Caco-2 (cell line): ENCODE measurements around the gene KIF16B. TPM values are rescaled to one million over a fixed set of nuclear protein-coding genes. Genes with fewer than 3 reads are reported as not detected.

Experiments
- BruUV-seq: library from RNA; stranded (reverse); fragments of 400-500 nt; replicated peaks from 2 replicates; lab custom pipeline; 2021; lab: Mats Ljungman, UMichigan
- CTCF ChIA-PET: fragments of 300-600 bp; sonication (Branson Sonifier 250); formaldehyde crosslinking; loops from one replicate; lab custom pipeline; 2022; ENCODE audit warnings: antibody characterized with exemption; lab: Charles Lee
- POLR2A ChIA-PET: fragments of 300-600 bp; sonication (Branson Sonifier 250); formaldehyde crosslinking; loops from one replicate; lab custom pipeline; 2022; ENCODE audit warnings: antibody characterized with exemption; lab: Charles Lee
- DNase-seq, 2 experiments: peaks; one replicate each; pipeline versions ENCODE4 v3.0.0 to v3.0.0-alpha.2; 2020 to 2022
- H3K27me3 ChIP-seq: replicated peaks from 2 replicates; pipeline ENCODE4 v1.6.0; 2011; ENCODE audit warnings: low read length; ENCODE audit not compliant: control insufficient read depth, insufficient read depth
- H3K36me3 ChIP-seq: 2 replicates; pipeline ENCODE4 v1.5.1; 2011; ENCODE audit warnings: low read length; ENCODE audit not compliant: control insufficient read depth, insufficient read depth
- H3K4me1 ChIP-seq: fragments of 250-450 bp; sonication (Bioruptor Pico); 2 replicates; pipeline ENCODE4 v1.5.1; 2020; ENCODE audit warnings: mild to moderate bottlenecking
- H3K4me3 ChIP-seq: 2 replicates; pipeline ENCODE4 v1.5.1; 2011; ENCODE audit warnings: low read depth, mild to moderate bottlenecking, control low read depth, low read length
- H3K9me3 ChIP-seq: fragments of 250-450 bp; sonication (Bioruptor Pico); 2 replicates; pipeline ENCODE4 v1.5.1; 2020; ENCODE audit warnings: mild to moderate bottlenecking, moderate library complexity
- H3K27ac Mint-ChIP-seq: one replicate; pipeline ENCODE4 v1.8.0; 2022; ENCODE audit warnings: mixed read lengths; ENCODE audit not compliant: unreplicated experiment
- H3K27me3 Mint-ChIP-seq: one replicate; pipeline ENCODE4 v1.8.0; 2022; ENCODE audit warnings: mixed read lengths; ENCODE audit not compliant: insufficient read depth, unreplicated experiment
- H3K36me3 Mint-ChIP-seq: one replicate; pipeline ENCODE4 v1.8.0; 2022; ENCODE audit warnings: mild to moderate bottlenecking, mixed read lengths; ENCODE audit not compliant: insufficient read depth, unreplicated experiment
- H3K4me1 Mint-ChIP-seq: one replicate; pipeline ENCODE4 v1.8.0; 2022; ENCODE audit warnings: low read depth, mixed read lengths; ENCODE audit not compliant: unreplicated experiment
- H3K4me3 Mint-ChIP-seq: one replicate; pipeline ENCODE4 v1.8.0; 2022; ENCODE audit warnings: mild to moderate bottlenecking, moderate library complexity, mixed read lengths; ENCODE audit not compliant: unreplicated experiment
- H3K9me3 Mint-ChIP-seq: one replicate; pipeline ENCODE4 v1.8.0; 2022; ENCODE audit warnings: mixed read lengths; ENCODE audit not compliant: unreplicated experiment
- intact Hi-C: fragments of 100-400 bp; cut with micrococcal nuclease; formaldehyde crosslinking; loops from one replicate; pipeline ENCODE4 v1.10.0; 2022; ENCODE audit not compliant: unreplicated experiment
- total RNA-seq: library from RNA; stranded (reverse); gene quantifications from 2 replicates; pipeline ENCODE4 v1.2.3, GENCODE V29; 2022
- TF ChIP-seq, protein P1 (sequence below), 2 experiments: fragments of 200-600 bp in 1 of 2; IDR thresholded peaks; 1 replicate in 1 of 2; 2 replicates in 1 of 2; pipeline versions ENCODE4 v1.5.1 to v1.8.0; 2011 to 2022; ENCODE audit warnings: antibody characterized with exemption in 1 of 2, control low read depth in 1 of 2, inconsistent platforms in 1 of 2, low read depth in 1 of 2, low read length in 1 of 2, mild to moderate bottlenecking in 1 of 2, moderate library complexity in 1 of 2; ENCODE audit not compliant: insufficient read depth in 1 of 2, severe bottlenecking in 1 of 2, unreplicated experiment in 1 of 2

The KIF16B gene
- total RNA-seq, 1 experiment from 2014 or later: 11.3 TPM

DNA sequence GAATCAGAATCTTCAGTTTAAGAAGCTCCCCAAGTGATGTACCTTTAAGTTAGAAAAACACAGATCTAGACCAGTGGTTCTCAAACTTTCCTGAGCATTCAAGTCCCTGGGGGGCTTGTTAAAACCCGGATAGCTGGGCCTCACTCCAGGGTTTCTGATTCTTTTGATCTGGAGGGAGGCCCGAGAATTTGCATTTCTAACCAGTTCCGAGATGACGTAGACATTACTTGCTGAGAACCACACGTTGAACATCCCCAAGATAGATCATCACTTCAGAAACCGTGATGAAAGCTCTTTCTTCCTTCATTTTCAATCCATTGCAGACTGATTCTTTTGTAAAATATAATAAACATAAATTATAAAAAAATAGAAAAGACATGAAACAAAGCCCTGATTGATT lies 40.7 kb upstream of the KIF16B start:
- H3K36me3 Mint-ChIP-seq: no peaks in the 10 kb centered on the region
- POLR2A ChIA-PET: no interaction called here
- DNase-seq: no peak
- BruUV-seq: no TSS peak
- CTCF ChIA-PET: no interaction called here
- H3K27me3 ChIP-seq: no peaks in the 10 kb centered on the region
- no peak overlapping the region for H3K4me3 Mint-ChIP-seq
- peaks cover 14% of the 10 kb centered on the region for H3K9me3 Mint-ChIP-seq
- intact Hi-C loops: no loop called here
- no peaks in the 10 kb centered on the region for H3K27me3 Mint-ChIP-seq
- no peaks in the 10 kb centered on the region for H3K36me3 ChIP-seq
- H3K4me1 Mint-ChIP-seq: no peaks in the 10 kb centered on the region
- TF ChIP-seq, protein P1, sequence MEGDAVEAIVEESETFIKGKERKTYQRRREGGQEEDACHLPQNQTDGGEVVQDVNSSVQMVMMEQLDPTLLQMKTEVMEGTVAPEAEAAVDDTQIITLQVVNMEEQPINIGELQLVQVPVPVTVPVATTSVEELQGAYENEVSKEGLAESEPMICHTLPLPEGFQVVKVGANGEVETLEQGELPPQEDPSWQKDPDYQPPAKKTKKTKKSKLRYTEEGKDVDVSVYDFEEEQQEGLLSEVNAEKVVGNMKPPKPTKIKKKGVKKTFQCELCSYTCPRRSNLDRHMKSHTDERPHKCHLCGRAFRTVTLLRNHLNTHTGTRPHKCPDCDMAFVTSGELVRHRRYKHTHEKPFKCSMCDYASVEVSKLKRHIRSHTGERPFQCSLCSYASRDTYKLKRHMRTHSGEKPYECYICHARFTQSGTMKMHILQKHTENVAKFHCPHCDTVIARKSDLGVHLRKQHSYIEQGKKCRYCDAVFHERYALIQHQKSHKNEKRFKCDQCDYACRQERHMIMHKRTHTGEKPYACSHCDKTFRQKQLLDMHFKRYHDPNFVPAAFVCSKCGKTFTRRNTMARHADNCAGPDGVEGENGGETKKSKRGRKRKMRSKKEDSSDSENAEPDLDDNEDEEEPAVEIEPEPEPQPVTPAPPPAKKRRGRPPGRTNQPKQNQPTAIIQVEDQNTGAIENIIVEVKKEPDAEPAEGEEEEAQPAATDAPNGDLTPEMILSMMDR (IDR thresholded peaks at IDR 0.05; ENCODE audit: insufficient read depth in 1 of 2, low read depth in 1 of 2, low read length in 1 of 2, severe bottlenecking in 1 of 2, unreplicated experiment in 1 of 2): no peak
- no peaks in the 10 kb centered on the region for H3K4me1 ChIP-seq
- no peak overlapping the region for H3K4me3 ChIP-seq
- H3K9me3 ChIP-seq: no peaks in the 10 kb centered on the region; the same call in 1 of the 2 replicates
- H3K27ac Mint-ChIP-seq: no peak overlapping the region

DNA sequence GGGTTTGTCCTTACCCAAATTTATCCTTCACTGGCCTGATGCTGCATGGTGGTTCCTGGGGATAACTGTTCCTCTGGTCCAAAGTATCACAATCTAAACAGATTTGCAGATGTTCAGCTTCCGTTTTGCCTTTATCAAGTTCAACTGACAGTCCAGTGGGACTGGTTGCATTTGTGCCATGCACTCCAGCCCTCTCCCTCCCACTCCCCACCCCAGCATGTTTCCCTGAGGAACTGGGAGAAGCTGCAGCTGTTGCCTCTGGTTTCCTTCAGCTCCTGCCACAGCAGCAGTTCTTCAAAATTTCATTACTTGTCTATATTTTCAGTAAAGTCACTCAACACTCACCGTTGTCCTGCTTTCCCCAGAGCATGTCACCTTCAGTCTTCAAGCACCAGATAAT lies 39.5 kb upstream of the KIF16B start:
- intact Hi-C loops: no loop called here
- H3K9me3 Mint-ChIP-seq: peaks cover 11% of the 10 kb centered on the region
- DNase-seq: no peak
- no TSS peak for BruUV-seq
- no peak overlapping the region for H3K27ac Mint-ChIP-seq
- TF ChIP-seq, protein P1 (IDR thresholded peaks at IDR 0.05; ENCODE audit: insufficient read depth in 1 of 2, low read depth in 1 of 2, low read length in 1 of 2, severe bottlenecking in 1 of 2, unreplicated experiment in 1 of 2): no peak
- H3K4me3 ChIP-seq: no peak overlapping the region
- no peaks in the 10 kb centered on the region for H3K27me3 Mint-ChIP-seq
- peaks cover 6% of the 10 kb centered on the region for H3K4me1 ChIP-seq
- H3K4me3 Mint-ChIP-seq: no peak overlapping the region
- H3K9me3 ChIP-seq: no peaks in the 10 kb centered on the region; the same call in 1 of the 2 replicates
- H3K4me1 Mint-ChIP-seq: peaks cover 6% of the 10 kb centered on the region
- ChIA-PET CTCF (no interaction called here), POLR2A (no interaction called here)
- H3K36me3 ChIP-seq: no peaks in the 10 kb centered on the region
- no peaks in the 10 kb centered on the region for H3K27me3 ChIP-seq
- no peaks in the 10 kb centered on the region for H3K36me3 Mint-ChIP-seq

- Histone ChIP-seq H3K4me3 (no peak overlapping the region), H3K4me1 (peaks cover 13% of the 10 kb centered on the region), H3K9me3 (no peaks in the 10 kb centered on the region; the same call in 1 of the 2 replicates), H3K27me3 (no peaks in the 10 kb centered on the region), H3K36me3 (no peaks in the 10 kb centered on the region)
- peaks cover 7% of the 10 kb centered on the region for H3K9me3 Mint-ChIP-seq
- no TSS peak for BruUV-seq
- no peak overlapping the region for H3K27ac Mint-ChIP-seq
- DNase-seq: no peak
- intact Hi-C loops: no loop called here
- TF ChIP-seq, protein P1 (IDR thresholded peaks at IDR 0.05; ENCODE audit: insufficient read depth in 1 of 2, low read depth in 1 of 2, low read length in 1 of 2, severe bottlenecking in 1 of 2, unreplicated experiment in 1 of 2): no peak
- peaks cover 15% of the 10 kb centered on the region for H3K4me1 Mint-ChIP-seq
- no peak overlapping the region for H3K4me3 Mint-ChIP-seq
- H3K36me3 Mint-ChIP-seq: no peaks in the 10 kb centered on the region
- ChIA-PET CTCF (no interaction called here), POLR2A (no interaction called here)
- H3K27me3 Mint-ChIP-seq: no peaks in the 10 kb centered on the region
Observed at GRCh38 chr20:16611817-16612216, 38.6 kb upstream of the KIF16B start.
